ENCODE data around the gene TSPAN9. TPM values are rescaled to one million over a fixed set of nuclear protein-coding genes. Genes with fewer than 3 reads are reported as not detected.

TSPAN9 gene
- total RNA-seq, 2 donors from 2014 or later, result 39.5 to 50.2 TPM

GRCh38 chr12:3073438-3074250 is 3.5 kb upstream of the TSPAN9 start:
- Histone ChIP-seq H3K4me3 (no peak overlapping the region), H3K36me3 (no peaks in the 10 kb centered on the region), H3K27ac (peak overlapping the region; percentile 19 to 48), H3K9me3 (no peaks in the 10 kb centered on the region), H3K27me3 (replicated peaks; ENCODE audit: insufficient read depth) (no peaks in the 10 kb centered on the region), H3K4me1 (ENCODE audit: control insufficient read depth in 1 of 2, low read depth in 2 of 2) (peaks cover 5 to 30% of the 10 kb centered on the region in 2 donors)
- no peak for DNase-seq (ENCODE audit: low spot score)
- TF ChIP-seq CTCF (IDR thresholded peaks at IDR 0.05), result peak; percentile 95
- ATAC-seq (ENCODE audit: insufficient number of reproducible peaks, low FRiP score, low read depth), result no peak

GRCh38 chr12:3075315-3075714 is 1.9 kb upstream of the TSPAN9 start:
- peak overlapping the region; percentile 89 to 90 for H3K27ac ChIP-seq
- ATAC-seq (ENCODE audit: insufficient number of reproducible peaks, low FRiP score, low read depth) (no peak), DNase-seq (ENCODE audit: low spot score) (no peak)

GRCh38 chr12:3077572-3078081 is 448 bp downstream of the TSPAN9 start:
- Histone ChIP-seq H3K4me1 (ENCODE audit: control insufficient read depth in 1 of 2, low read depth in 2 of 2) (peaks cover 5 to 40% of the 10 kb centered on the region in 2 donors), H3K36me3 (no peaks in the 10 kb centered on the region), H3K4me3 (peak overlapping the region; percentile 91), H3K27ac (peak overlapping the region; percentile 72 to 89), H3K27me3 (replicated peaks; ENCODE audit: insufficient read depth) (no peaks in the 10 kb centered on the region), H3K9me3 (no peaks in the 10 kb centered on the region)
- TF ChIP-seq CTCF (IDR thresholded peaks at IDR 0.05), result no peak
- peak; percentile 31 for ATAC-seq (ENCODE audit: insufficient number of reproducible peaks, low FRiP score, low read depth)
- no peak for DNase-seq (ENCODE audit: low spot score)

More at GRCh38 chr12:3075315-3075714, 1.9 kb upstream of the TSPAN9 start:
- H3K27me3 ChIP-seq (replicated peaks; ENCODE audit: insufficient read depth), result no peaks in the 10 kb centered on the region
- H3K36me3 ChIP-seq, result no peaks in the 10 kb centered on the region
- no peaks in the 10 kb centered on the region for H3K9me3 ChIP-seq
- H3K4me3 ChIP-seq, result no peak overlapping the region
- TF ChIP-seq CTCF (IDR thresholded peaks at IDR 0.05), result no peak
- H3K4me1 ChIP-seq (ENCODE audit: control insufficient read depth in 1 of 2, low read depth in 2 of 2), result peaks cover 5 to 35% of the 10 kb centered on the region in 2 donors

- Histone ChIP-seq H3K9me3 (no peaks in the 10 kb centered on the region), H3K27me3 (replicated peaks; ENCODE audit: insufficient read depth) (no peaks in the 10 kb centered on the region), H3K4me1 (ENCODE audit: control insufficient read depth in 1 of 2, low read depth in 2 of 2) (peaks cover 5 to 35% of the 10 kb centered on the region in 2 donors), H3K4me3 (peak overlapping the region; percentile 91), H3K27ac (peak overlapping the region; percentile 72 to 89), H3K36me3 (no peaks in the 10 kb centered on the region)
- no peak for TF ChIP-seq CTCF (IDR thresholded peaks at IDR 0.05)
- ATAC-seq (ENCODE audit: insufficient number of reproducible peaks, low FRiP score, low read depth), result no peak
- DNase-seq (ENCODE audit: low spot score), result no peak
These were observed 1.1 kb downstream of the TSPAN9 start for GRCh38 chr12:3078086-3078820.

- Histone ChIP-seq H3K4me3 (no peak overlapping the region), H3K4me1 (ENCODE audit: control insufficient read depth in 1 of 2, low read depth in 2 of 2) (peaks cover 5 to 22% of the 10 kb centered on the region in 2 donors), H3K27me3 (replicated peaks; ENCODE audit: insufficient read depth) (no peaks in the 10 kb centered on the region), H3K27ac (no peak overlapping the region), H3K9me3 (no peaks in the 10 kb centered on the region), H3K36me3 (peaks cover 3% of the 10 kb centered on the region)
- no peak for TF ChIP-seq CTCF (IDR thresholded peaks at IDR 0.05)
- ATAC-seq (ENCODE audit: insufficient number of reproducible peaks, low FRiP score, low read depth) (no peak), DNase-seq (ENCODE audit: low spot score) (no peak)
These were observed 3.9 kb downstream of the TSPAN9 start for GRCh38 chr12:3081091-3081490.

Data from thoracic aorta (tissue), 2 donors.